HCT116 (cell line): ENCODE results near the gene PM20D1. TPM values are rescaled to one million over a fixed set of nuclear protein-coding genes. Genes with fewer than 3 reads are reported as not detected.
"Not testable (repeated sequence)": the region's sequence is repeated elsewhere in the genome, so short reads cannot be mapped to it uniquely, and the experiment has no call there.

Source experiments
- ATAC-seq: fragments of 200-7000 bp; cut with Tn5 transposase; 2 replicates; pipeline ENCODE4 v1.9.1; 2020; ENCODE audit warnings: mild to moderate bottlenecking, moderate library complexity
- BruUV-seq: library from RNA; stranded (reverse); fragments of 400-500 nt; replicated peaks from 2 replicates; lab custom pipeline; 2021; lab: Mats Ljungman, UMichigan
- CTCF ChIA-PET: fragments of 300-600 bp; sonication (Branson Sonifier 250); formaldehyde crosslinking; loops from one replicate; lab custom pipeline; 2021; ENCODE audit warnings: antibody characterized with exemption; lab: Charles Lee
- POLR2A ChIA-PET: fragments of 300-600, 350-600 bp; sonication (Branson Sonifier 250); formaldehyde crosslinking; loops from one replicate; lab custom pipeline; 2021; ENCODE audit warnings: antibody characterized with exemption; lab: Charles Lee
- RAD21 ChIA-PET, 2 experiments: fragments of 300-600 bp; sonication (Branson Sonifier 250); formaldehyde crosslinking; loops; one replicate each; lab custom pipeline; 2023; ENCODE audit warnings: low total read pairs in 2 of 2; ENCODE audit not compliant: uncharacterized antibody in 2 of 2, unreplicated experiment in 2 of 2, low non-redundant PET in 1 of 2; lab: Charles Lee
- DNase-seq: peaks from one replicate; pipeline ENCODE4 v3.0.0-alpha.2; 2010; ENCODE audit warnings: low read depth, low spot score
- H2AFZ ChIP-seq: fragments of 200-600 bp; shearing (Covaris generic), sonication (generic); 2 replicates; pipeline ENCODE4 v1.6.1; 2017; ENCODE audit warnings: low read depth, mixed run types, mixed read lengths, antibody characterized with exemption, low read length; ENCODE audit not compliant: poor library complexity, severe bottlenecking
- H3K27ac ChIP-seq: 2 replicates; pipeline ENCODE4 v1.5.1; 2012; ENCODE audit warnings: low read depth, low read length
- H3K27me3 ChIP-seq: fragments of 200-600 bp; sonication (generic); 2 replicates; pipeline ENCODE4 v1.6.1; 2016; ENCODE audit warnings: mixed run types, low read length, mixed read lengths; ENCODE audit not compliant: insufficient read depth
- H3K36me3 ChIP-seq, 2 experiments: fragments of 200-500 bp in 1 of 2; fragments of 200-600 bp in 1 of 2; sonication (Bioruptor generic) in 1 of 2; sonication (generic) in 1 of 2; 2 replicates each; pipeline versions ENCODE4 v1.5.1 to v1.6.1; 2014 to 2016; ENCODE audit warnings: low read length in 2 of 2, inconsistent platforms in 1 of 2, mixed read lengths in 1 of 2, mixed run types in 1 of 2; ENCODE audit not compliant: insufficient read depth in 2 of 2, control insufficient read depth in 1 of 2
- H3K4me1 ChIP-seq, 2 experiments: fragments of 200-600 bp in 1 of 2; sonication (generic) in 1 of 2; 2 replicates each; pipeline versions ENCODE4 v1.5.1 to v1.6.1; 2012 to 2017; ENCODE audit warnings: low read length in 2 of 2, inconsistent platforms in 1 of 2, mild to moderate bottlenecking in 1 of 2, mixed read lengths in 1 of 2, mixed run types in 1 of 2, moderate library complexity in 1 of 2; ENCODE audit not compliant: insufficient read depth in 2 of 2, control insufficient read depth in 1 of 2
- H3K4me2 ChIP-seq: fragments of 200-600 bp; sonication (generic); 2 replicates; pipeline ENCODE4 v1.6.1; 2017; ENCODE audit warnings: mixed run types, low read length, mixed read lengths
- H3K4me3 ChIP-seq, 2 experiments: fragments of 200-600 bp in 1 of 2; sonication (generic) in 1 of 2; replicated peaks in 1 of 2; 2 replicates each; pipeline ENCODE4 v1.5.1; 2011 to 2016; ENCODE audit warnings: low read length in 2 of 2, control low read depth in 1 of 2, low read depth in 1 of 2, mild to moderate bottlenecking in 1 of 2, mixed read lengths in 1 of 2, mixed run types in 1 of 2
- H3K79me2 ChIP-seq: fragments of 200-600 bp; sonication (generic); 2 replicates; pipeline ENCODE4 v1.6.1; 2017; ENCODE audit warnings: mild to moderate bottlenecking, mixed run types, low read length, moderate library complexity, mixed read lengths; ENCODE audit not compliant: insufficient read depth
- H3K9ac ChIP-seq: fragments of 200-600 bp; sonication (generic); 2 replicates; pipeline ENCODE4 v1.6.1; 2016; ENCODE audit warnings: low read length, mixed read lengths
- H3K9me2 ChIP-seq: fragments of 200-600 bp; sonication (generic), shearing (Covaris generic); 2 replicates; pipeline ENCODE4 v1.6.1; 2017; ENCODE audit warnings: mixed run types, mild to moderate bottlenecking, moderate library complexity; ENCODE audit not compliant: insufficient read depth
- H3K9me3 ChIP-seq, 2 experiments: fragments of 200-500 bp in 1 of 2; fragments of 200-600 bp in 1 of 2; sonication (Bioruptor generic) in 1 of 2; sonication (generic) in 1 of 2; 2 replicates each; pipeline ENCODE4 v1.6.1; 2014 to 2017; ENCODE audit warnings: low read length in 2 of 2, mixed read lengths in 2 of 2, inconsistent platforms in 1 of 2, low read depth in 1 of 2, mild to moderate bottlenecking in 1 of 2, mixed run types in 1 of 2, moderate library complexity in 1 of 2; ENCODE audit not compliant: control insufficient read depth in 1 of 2, insufficient read depth in 1 of 2
- H4K20me1 ChIP-seq: fragments of 200-600 bp; sonication (generic), shearing (Covaris generic); 2 replicates; pipeline ENCODE4 v1.6.1; 2017; ENCODE audit warnings: mixed run types, mild to moderate bottlenecking, moderate library complexity; ENCODE audit not compliant: insufficient read depth
- CBX3 ChIP-seq: IDR thresholded peaks from 2 replicates; pipeline ENCODE4 v1.6.1; 2012; ENCODE audit warnings: low read depth
- CEBPB ChIP-seq: IDR thresholded peaks from 2 replicates; pipeline ENCODE4 v1.6.1; 2012; ENCODE audit warnings: low read depth
- EGR1 ChIP-seq: IDR thresholded peaks from 2 replicates; pipeline ENCODE4 v1.6.1; 2012; ENCODE audit warnings: low read depth
- JUND ChIP-seq: IDR thresholded peaks from 2 replicates; pipeline ENCODE4 v1.6.1; 2012
- POLR2AphosphoS5 ChIP-seq: IDR thresholded peaks from 2 replicates; pipeline ENCODE4 v1.6.1; 2011; ENCODE audit warnings: mild to moderate bottlenecking, low read depth, low read length, moderate library complexity
- SIN3A ChIP-seq: IDR thresholded peaks from 2 replicates; pipeline ENCODE4 v1.6.1; 2012; ENCODE audit warnings: low read depth
- SRF ChIP-seq: IDR thresholded peaks from 2 replicates; pipeline ENCODE4 v1.6.1; 2012; ENCODE audit warnings: low read depth
- TCF7L2 ChIP-seq: IDR thresholded peaks from 2 replicates; pipeline ENCODE4 v1.7.0; 2011; ENCODE audit warnings: borderline replicate concordance, inconsistent platforms; ENCODE audit not compliant: insufficient read depth, insufficient read length; ENCODE audit errors: extremely low read depth
- ZNF274 ChIP-seq: fragments of 200-500 bp; sonication (Bioruptor generic); IDR thresholded peaks from 2 replicates; pipeline ENCODE4 v1.6.1; 2014; ENCODE audit warnings: mild to moderate bottlenecking, low read depth, low read length, inconsistent platforms
- intact Hi-C: fragments of 100-400 bp; cut with micrococcal nuclease; formaldehyde crosslinking; loops from 2 replicates; pipeline ENCODE4 v1.10.0; 2022
- total RNA-seq: library from RNA; stranded (reverse); gene quantifications from one replicate; pipeline ENCODE4 v1.2.1, GENCODE V29; 2021; ENCODE audit not compliant: unreplicated experiment
- TF ChIP-seq, protein P1 (sequence below): IDR thresholded peaks from 2 replicates; pipeline ENCODE4 v1.6.1; 2012
- TF ChIP-seq, protein P2 (sequence below): IDR thresholded peaks from 2 replicates; pipeline ENCODE4 v1.6.1; 2011; ENCODE audit warnings: mild to moderate bottlenecking, low read length, moderate library complexity; ENCODE audit not compliant: insufficient replicate concordance; ENCODE audit errors: extremely low read depth
- TF ChIP-seq, protein P3 (sequence below): IDR thresholded peaks from 2 replicates; pipeline ENCODE4 v1.6.1; 2012; ENCODE audit warnings: low read depth

PM20D1 gene
- total RNA-seq, 1 experiment from 2014 or later = not detected

DNA sequence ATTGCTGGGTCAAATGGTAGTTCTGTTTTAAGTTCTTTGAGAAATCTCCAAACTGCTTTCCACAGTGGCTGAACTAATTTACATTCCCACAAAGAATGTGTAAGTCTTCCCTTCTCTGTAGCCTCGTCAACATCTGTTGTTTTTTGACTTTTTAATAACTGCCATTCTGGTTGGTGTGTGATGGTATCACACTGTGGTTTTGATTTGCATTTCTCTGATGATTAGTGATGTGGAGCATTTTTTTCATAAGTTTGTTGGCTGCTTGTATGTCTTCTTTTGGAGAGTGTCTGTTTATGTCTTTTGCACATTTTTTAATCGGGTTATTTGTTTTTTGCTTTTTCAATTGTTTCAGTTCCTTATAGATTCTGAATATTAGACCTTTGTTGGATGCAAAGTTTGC lies 26.7 kb downstream of the PM20D1 start:
- H3K36me3 ChIP-seq, RAD21 ChIA-PET, H3K4me2 ChIP-seq, BruUV-seq, H3K4me1 ChIP-seq, H4K20me1 ChIP-seq, H3K4me3 ChIP-seq, DNase-seq, H2AFZ ChIP-seq, POLR2A ChIA-PET, H3K9me2 ChIP-seq, intact Hi-C loops, H3K79me2 ChIP-seq, ATAC-seq, H3K27ac ChIP-seq, H3K9ac ChIP-seq, CTCF ChIA-PET, H3K9me3 ChIP-seq: not testable (repeated sequence)
- H3K27me3 ChIP-seq = peaks cover 10% of the 10 kb centered on the region; the same call in 1 of the 2 replicates

DNA sequence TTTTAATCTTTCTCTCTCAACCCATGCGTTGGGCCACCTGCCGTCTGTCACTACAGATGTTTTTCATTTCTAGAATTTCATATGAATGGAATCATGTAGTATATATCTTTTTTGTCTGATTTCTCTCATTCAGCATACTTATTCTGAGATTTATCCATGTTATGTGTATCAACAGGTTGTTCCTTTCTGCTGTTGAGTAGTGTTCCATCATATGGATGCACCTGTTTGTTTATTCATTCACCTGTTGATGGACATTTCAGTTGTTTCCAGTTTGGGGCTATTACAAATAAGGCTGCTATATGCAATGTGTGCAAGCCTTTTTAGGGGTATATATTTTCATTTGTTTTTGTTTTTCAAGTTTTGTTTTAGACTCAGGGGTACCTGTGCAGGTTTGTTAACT lies 27.5 kb downstream of the PM20D1 start:
- no peaks in the 10 kb centered on the region for H4K20me1 ChIP-seq
- H3K4me2 ChIP-seq = no peak overlapping the region
- H3K36me3 ChIP-seq = no peaks in the 10 kb centered on the region
- TF ChIP-seq, protein P1, sequence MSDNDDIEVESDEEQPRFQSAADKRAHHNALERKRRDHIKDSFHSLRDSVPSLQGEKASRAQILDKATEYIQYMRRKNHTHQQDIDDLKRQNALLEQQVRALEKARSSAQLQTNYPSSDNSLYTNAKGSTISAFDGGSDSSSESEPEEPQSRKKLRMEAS = no peak
- TF ChIP-seq ZNF274 (no peak), CBX3 (no peak), JUND (no peak), EGR1 (no peak), SIN3A (no peak), POLR2AphosphoS5 (no peak), SRF (no peak), TCF7L2 (no peak), CEBPB (no peak)
- TF ChIP-seq, protein P2, sequence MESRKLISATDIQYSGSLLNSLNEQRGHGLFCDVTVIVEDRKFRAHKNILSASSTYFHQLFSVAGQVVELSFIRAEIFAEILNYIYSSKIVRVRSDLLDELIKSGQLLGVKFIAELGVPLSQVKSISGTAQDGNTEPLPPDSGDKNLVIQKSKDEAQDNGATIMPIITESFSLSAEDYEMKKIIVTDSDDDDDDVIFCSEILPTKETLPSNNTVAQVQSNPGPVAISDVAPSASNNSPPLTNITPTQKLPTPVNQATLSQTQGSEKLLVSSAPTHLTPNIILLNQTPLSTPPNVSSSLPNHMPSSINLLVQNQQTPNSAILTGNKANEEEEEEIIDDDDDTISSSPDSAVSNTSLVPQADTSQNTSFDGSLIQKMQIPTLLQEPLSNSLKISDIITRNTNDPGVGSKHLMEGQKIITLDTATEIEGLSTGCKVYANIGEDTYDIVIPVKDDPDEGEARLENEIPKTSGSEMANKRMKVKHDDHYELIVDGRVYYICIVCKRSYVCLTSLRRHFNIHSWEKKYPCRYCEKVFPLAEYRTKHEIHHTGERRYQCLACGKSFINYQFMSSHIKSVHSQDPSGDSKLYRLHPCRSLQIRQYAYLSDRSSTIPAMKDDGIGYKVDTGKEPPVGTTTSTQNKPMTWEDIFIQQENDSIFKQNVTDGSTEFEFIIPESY = no peak
- TF ChIP-seq, protein P3, sequence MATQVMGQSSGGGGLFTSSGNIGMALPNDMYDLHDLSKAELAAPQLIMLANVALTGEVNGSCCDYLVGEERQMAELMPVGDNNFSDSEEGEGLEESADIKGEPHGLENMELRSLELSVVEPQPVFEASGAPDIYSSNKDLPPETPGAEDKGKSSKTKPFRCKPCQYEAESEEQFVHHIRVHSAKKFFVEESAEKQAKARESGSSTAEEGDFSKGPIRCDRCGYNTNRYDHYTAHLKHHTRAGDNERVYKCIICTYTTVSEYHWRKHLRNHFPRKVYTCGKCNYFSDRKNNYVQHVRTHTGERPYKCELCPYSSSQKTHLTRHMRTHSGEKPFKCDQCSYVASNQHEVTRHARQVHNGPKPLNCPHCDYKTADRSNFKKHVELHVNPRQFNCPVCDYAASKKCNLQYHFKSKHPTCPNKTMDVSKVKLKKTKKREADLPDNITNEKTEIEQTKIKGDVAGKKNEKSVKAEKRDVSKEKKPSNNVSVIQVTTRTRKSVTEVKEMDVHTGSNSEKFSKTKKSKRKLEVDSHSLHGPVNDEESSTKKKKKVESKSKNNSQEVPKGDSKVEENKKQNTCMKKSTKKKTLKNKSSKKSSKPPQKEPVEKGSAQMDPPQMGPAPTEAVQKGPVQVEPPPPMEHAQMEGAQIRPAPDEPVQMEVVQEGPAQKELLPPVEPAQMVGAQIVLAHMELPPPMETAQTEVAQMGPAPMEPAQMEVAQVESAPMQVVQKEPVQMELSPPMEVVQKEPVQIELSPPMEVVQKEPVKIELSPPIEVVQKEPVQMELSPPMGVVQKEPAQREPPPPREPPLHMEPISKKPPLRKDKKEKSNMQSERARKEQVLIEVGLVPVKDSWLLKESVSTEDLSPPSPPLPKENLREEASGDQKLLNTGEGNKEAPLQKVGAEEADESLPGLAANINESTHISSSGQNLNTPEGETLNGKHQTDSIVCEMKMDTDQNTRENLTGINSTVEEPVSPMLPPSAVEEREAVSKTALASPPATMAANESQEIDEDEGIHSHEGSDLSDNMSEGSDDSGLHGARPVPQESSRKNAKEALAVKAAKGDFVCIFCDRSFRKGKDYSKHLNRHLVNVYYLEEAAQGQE = no peak
- no peak for ATAC-seq
- H3K4me3 ChIP-seq = no peak overlapping the region
- H2AFZ ChIP-seq = no peak overlapping the region
- H3K9me3 ChIP-seq = no peaks in the 10 kb centered on the region
- RAD21 ChIA-PET = no interaction called here
- POLR2A ChIA-PET = no interaction called here
- H3K9me2 ChIP-seq = no peaks in the 10 kb centered on the region
- peaks cover 10% of the 10 kb centered on the region; the same call in 1 of the 2 replicates for H3K27me3 ChIP-seq
- no peak for DNase-seq
- H3K79me2 ChIP-seq = no peaks in the 10 kb centered on the region; the same call in 1 of the 2 replicates
- no peak overlapping the region for H3K27ac ChIP-seq
- H3K9ac ChIP-seq = no peak overlapping the region
- CTCF ChIA-PET = no interaction called here
- no TSS peak for BruUV-seq
- intact Hi-C loops = no loop called here
- H3K4me1 ChIP-seq = peaks cover 0 to 2% of the 10 kb centered on the region in 2 experiments; a peak in 1 of 4 replicates
